Smooth muscle cell (in vitro differentiated cells): ENCODE results near the gene CFAP57. TPM values are rescaled to one million over a fixed set of nuclear protein-coding genes. Genes with fewer than 3 reads are reported as not detected.

Experiments
- DNase-seq: peaks from one replicate; lab custom pipeline; 2025; ENCODE audit not compliant: unreplicated experiment; lab: John Stamatoyannopoulos, UW
- H2AFZ ChIP-seq: fragments of 200-600 bp; sonication (generic); 2 replicates; pipeline ENCODE4 v1.6.0; 2016; ENCODE audit warnings: antibody characterized with exemption, low read depth, mild to moderate bottlenecking
- H3F3A ChIP-seq: fragments of 200-600 bp; sonication (generic); 2 replicates; pipeline ENCODE4 v1.6.0; 2017; ENCODE audit warnings: antibody characterized with exemption, low read depth
- H3K27ac ChIP-seq: fragments of 200-600 bp; sonication (generic); 2 replicates; pipeline ENCODE4 v1.5.1; 2016; ENCODE audit warnings: low read depth, mild to moderate bottlenecking
- H3K27me3 ChIP-seq: fragments of 200-600 bp; sonication (generic); 2 replicates; pipeline ENCODE4 v1.6.1; 2016; ENCODE audit warnings: low read depth, mild to moderate bottlenecking
- H3K36me3 ChIP-seq: fragments of 200-600 bp; sonication (generic); 2 replicates; pipeline ENCODE4 v1.5.1; 2016; ENCODE audit warnings: low read depth
- H3K4me1 ChIP-seq: fragments of 200-600 bp; sonication (generic); 2 replicates; pipeline ENCODE4 v1.5.1; 2016; ENCODE audit warnings: low read depth
- H3K4me2 ChIP-seq: fragments of 200-600 bp; sonication (generic); 2 replicates; pipeline ENCODE4 v1.6.0; 2016; ENCODE audit warnings: mild to moderate bottlenecking
- H3K4me3 ChIP-seq: fragments of 200-600 bp; sonication (generic); 2 replicates; pipeline ENCODE4 v1.5.1; 2016; ENCODE audit warnings: mild to moderate bottlenecking
- H3K79me2 ChIP-seq: fragments of 200-600 bp; sonication (generic); 2 replicates; pipeline ENCODE4 v1.6.0; 2016; ENCODE audit warnings: low read depth, mild to moderate bottlenecking
- H3K9ac ChIP-seq: fragments of 200-600 bp; sonication (generic); 2 replicates; pipeline ENCODE4 v1.6.0; 2016; ENCODE audit warnings: low read depth
- H3K9me3 ChIP-seq: fragments of 200-600 bp; sonication (generic); replicated peaks from 2 replicates; pipeline ENCODE4 v1.5.1; 2016; ENCODE audit warnings: low read depth
- H4K20me1 ChIP-seq: fragments of 200-600 bp; sonication (generic); 2 replicates; pipeline ENCODE4 v1.6.0; 2016; ENCODE audit warnings: low read depth
- whole genome bisulfite sequencing: methylation state at CpG from one replicate; pipeline ENCODE4 v1.1.7; 2016; ENCODE audit warnings: low lambda C conversion rate; 5-methylcytosine and 5-hydroxymethylcytosine counted together
- polyA plus RNA-seq: library from polyadenylated mRNA; unstranded; fragments of >200 nt; fragmentation: Nextera tagmentation; extraction: Ambion mirVana; gene quantifications from 2 replicates; pipeline ENCODE4 v1.2.1, GENCODE V29; 2016
- total RNA-seq: library from RNA; depleted of rRNA; stranded (reverse); fragments of >200 nt; gene quantifications from 2 replicates; pipeline ENCODE4 v1.2.3, GENCODE V29; 2014
- TF ChIP-seq, protein P1 (sequence below): fragments of 200-600 bp; sonication (generic); IDR thresholded peaks from 2 replicates; pipeline ENCODE4 v1.5.1; 2017; ENCODE audit warnings: borderline replicate concordance, mild to moderate bottlenecking, antibody characterized with exemption; ENCODE audit not compliant: insufficient read depth, poor library complexity, severe bottlenecking

The CFAP57 gene
- total and polyA plus RNA-seq, 2 experiments from 2014 or later = 0.22 TPM; not detected in 1

DNA sequence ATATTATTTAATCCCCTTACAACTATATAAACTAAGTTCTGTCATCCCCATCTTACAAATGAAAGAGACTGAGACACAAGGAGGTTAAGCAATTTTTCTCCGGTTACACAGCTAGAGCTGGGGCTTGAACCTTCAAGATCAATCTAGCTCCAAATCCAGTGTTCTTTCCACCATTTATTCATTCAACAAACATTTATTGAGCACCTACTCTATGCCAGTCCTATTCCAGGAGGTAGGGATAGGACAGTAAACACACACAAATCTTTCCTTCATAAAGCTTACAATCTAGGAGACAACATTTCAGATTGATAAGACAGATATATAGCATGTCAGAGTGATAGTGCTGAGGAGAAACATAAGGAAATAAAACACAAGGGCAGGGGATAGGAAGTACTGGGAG lies 94.8 kb downstream of the CFAP57 start:
- peaks cover 8% of the 10 kb centered on the region for H3K4me1 ChIP-seq
- DNase-seq = no peak
- H3K79me2 ChIP-seq = no peaks in the 10 kb centered on the region
- H3K4me3 ChIP-seq = no peak overlapping the region
- H3K9ac ChIP-seq = no peak overlapping the region
- no peaks in the 10 kb centered on the region for H3K36me3 ChIP-seq
- H3K9me3 ChIP-seq = peaks cover 3% of the 10 kb centered on the region
- no peaks in the 10 kb centered on the region for H4K20me1 ChIP-seq
- H3K4me2 ChIP-seq = no peak overlapping the region
- no peak overlapping the region for H3K27ac ChIP-seq
- H2AFZ ChIP-seq = no peak overlapping the region
- TF ChIP-seq, protein P1, sequence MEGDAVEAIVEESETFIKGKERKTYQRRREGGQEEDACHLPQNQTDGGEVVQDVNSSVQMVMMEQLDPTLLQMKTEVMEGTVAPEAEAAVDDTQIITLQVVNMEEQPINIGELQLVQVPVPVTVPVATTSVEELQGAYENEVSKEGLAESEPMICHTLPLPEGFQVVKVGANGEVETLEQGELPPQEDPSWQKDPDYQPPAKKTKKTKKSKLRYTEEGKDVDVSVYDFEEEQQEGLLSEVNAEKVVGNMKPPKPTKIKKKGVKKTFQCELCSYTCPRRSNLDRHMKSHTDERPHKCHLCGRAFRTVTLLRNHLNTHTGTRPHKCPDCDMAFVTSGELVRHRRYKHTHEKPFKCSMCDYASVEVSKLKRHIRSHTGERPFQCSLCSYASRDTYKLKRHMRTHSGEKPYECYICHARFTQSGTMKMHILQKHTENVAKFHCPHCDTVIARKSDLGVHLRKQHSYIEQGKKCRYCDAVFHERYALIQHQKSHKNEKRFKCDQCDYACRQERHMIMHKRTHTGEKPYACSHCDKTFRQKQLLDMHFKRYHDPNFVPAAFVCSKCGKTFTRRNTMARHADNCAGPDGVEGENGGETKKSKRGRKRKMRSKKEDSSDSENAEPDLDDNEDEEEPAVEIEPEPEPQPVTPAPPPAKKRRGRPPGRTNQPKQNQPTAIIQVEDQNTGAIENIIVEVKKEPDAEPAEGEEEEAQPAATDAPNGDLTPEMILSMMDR = no peak
- no peaks in the 10 kb centered on the region for H3K27me3 ChIP-seq
- 100% methylated on average over 1 of the region's 1 CpG for WGBS
- H3F3A ChIP-seq = no peaks in the 10 kb centered on the region

DNA sequence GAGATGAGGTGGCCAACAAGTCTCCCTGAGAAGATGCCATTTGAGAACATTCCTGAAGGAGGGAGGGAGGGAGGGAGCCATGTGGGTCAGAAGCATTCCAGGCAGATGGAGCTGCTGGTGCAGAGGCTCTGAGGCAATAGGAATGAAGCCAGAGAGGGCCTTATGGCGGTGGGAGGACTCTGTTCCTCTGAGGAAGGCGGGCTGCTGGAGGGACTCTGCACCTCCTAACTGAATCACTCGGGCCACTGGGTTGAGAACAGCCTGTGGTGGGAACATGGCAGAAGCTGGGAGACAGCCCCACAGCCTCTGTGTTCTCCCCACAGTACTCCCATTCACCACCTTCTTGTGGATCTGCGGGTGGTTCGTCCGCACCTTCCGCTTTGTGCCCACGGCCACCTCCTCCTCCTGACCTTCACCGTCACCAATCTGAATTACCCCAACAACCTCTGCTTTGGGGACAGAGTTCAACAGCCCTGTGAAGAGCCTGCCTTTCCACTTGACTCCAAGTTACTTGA lies 95.2 kb downstream of the CFAP57 start:
- Histone ChIP-seq H3K4me3 (no peak overlapping the region), H3K36me3 (no peaks in the 10 kb centered on the region), H3K79me2 (no peaks in the 10 kb centered on the region), H3K27ac (no peak overlapping the region), H3K4me1 (peaks cover 8% of the 10 kb centered on the region), H3K4me2 (no peak overlapping the region), H4K20me1 (no peaks in the 10 kb centered on the region), H3K27me3 (no peaks in the 10 kb centered on the region), H3F3A (no peaks in the 10 kb centered on the region), H3K9ac (no peak overlapping the region), H3K9me3 (no peaks in the 10 kb centered on the region), H2AFZ (no peak overlapping the region)
- DNase-seq = no peak
- TF ChIP-seq, protein P1 = no peak
- WGBS = 91% methylated on average over 9 of the region's 9 CpGs

DNA sequence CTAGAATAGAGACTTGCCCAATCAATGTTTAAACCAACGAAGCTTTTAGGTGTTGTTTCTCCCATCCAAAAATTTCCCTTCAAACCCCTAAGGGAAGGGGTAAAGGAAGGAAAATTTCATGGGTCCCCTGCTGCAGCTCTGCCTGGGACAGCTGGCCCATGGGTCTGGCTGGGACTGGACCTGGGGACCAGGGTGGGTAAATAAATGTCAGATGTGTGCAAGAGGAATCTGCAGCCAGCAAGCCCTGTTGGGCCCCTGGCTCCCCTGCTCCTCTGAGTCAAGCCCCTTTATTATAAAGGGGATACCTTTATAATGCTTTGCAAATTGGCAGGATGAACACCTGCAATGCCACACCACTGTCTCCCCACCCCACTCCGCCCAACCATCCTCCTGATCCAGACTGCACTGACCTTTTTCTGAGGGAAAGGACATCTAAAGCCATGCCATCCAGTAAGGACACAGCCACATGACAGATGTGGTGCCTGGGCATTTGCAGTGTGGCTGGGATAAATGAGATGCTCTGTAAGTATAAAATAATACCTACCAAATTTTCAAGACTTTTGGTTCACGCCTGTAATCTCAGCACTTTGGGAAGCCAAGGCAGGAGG lies 95.8 kb downstream of the CFAP57 start:
- Histone ChIP-seq H3K27ac (no peak overlapping the region), H3K79me2 (no peaks in the 10 kb centered on the region), H3K36me3 (no peaks in the 10 kb centered on the region), H2AFZ (no peak overlapping the region), H3K4me1 (peaks cover 8% of the 10 kb centered on the region), H3K4me2 (no peak overlapping the region), H3K9ac (no peak overlapping the region), H4K20me1 (no peaks in the 10 kb centered on the region), H3F3A (no peaks in the 10 kb centered on the region), H3K4me3 (no peak overlapping the region), H3K27me3 (no peaks in the 10 kb centered on the region), H3K9me3 (no peaks in the 10 kb centered on the region)
- TF ChIP-seq, protein P1 = no peak
- DNase-seq = no peak
- WGBS = 91% methylated on average over 3 of the region's 3 CpGs

DNA sequence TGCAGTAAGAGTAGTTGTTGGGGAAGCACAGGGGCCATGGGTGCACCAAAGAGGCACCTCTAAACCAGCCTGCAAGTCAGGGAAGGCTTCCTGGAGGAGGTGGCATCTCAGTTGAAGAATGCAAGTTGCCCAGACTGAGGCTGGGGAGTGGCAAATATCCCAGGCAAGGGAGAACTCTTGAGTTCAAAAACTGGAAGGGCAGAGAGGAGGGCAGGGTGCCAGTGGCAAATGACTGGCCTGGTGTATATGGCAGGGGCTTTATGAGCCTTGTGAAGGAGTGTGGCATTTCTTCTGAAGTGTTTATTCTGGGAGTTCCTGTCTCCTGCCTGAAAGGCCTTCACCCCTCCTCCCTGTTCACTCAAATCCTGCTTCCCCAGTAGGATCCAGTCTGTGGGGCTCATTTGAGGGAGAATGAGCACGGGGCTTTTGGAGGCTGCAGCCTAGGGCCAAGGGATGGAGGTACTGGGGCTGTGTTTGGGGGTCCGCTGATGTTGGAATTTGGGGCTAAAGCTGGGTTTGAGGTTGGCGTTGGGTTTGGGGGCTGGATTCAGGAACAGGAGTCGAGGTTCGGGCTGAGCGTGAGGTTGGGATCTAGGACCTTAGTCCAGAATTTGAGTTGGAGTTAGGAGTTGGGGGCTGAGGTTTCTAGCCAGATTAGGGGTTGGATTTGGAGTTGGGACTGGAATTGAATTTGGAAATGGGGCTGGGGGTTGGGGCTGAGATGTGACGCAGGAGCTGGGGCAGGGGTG lies 97.7 kb downstream of the CFAP57 start, which contains the start of gene TMEM125:
TSS of gene TMEM125 (plus strand) at position 357 of the 749 bp plus-strand sequence. CDS start 2,740 bp downstream, outside the sequence.
- TF ChIP-seq, protein P1 = no peak
- DNase-seq = no peak
- Histone ChIP-seq H3K9ac (no peak within 1 kb of the TSS), H3K36me3 (no peaks in the 10 kb centered on the region), H3K27ac (no peak within 1 kb of the TSS), H2AFZ (peak within 1 kb of the TSS; percentile 58), H3F3A (no peaks in the 10 kb centered on the region), H3K4me2 (peak within 1 kb of the TSS; percentile 81), H3K4me1 (peaks cover 8% of the 10 kb centered on the region), H4K20me1 (no peaks in the 10 kb centered on the region), H3K27me3 (no peaks in the 10 kb centered on the region), H3K9me3 (no peaks in the 10 kb centered on the region), H3K79me2 (no peaks in the 10 kb centered on the region), H3K4me3 (peak within 1 kb of the TSS; percentile 34)
- WGBS = 88% methylated on average over 7 of the region's 7 CpGs
